Measurements from ENCODE around the gene MAGT1.

Gene MAGT1

DNA sequence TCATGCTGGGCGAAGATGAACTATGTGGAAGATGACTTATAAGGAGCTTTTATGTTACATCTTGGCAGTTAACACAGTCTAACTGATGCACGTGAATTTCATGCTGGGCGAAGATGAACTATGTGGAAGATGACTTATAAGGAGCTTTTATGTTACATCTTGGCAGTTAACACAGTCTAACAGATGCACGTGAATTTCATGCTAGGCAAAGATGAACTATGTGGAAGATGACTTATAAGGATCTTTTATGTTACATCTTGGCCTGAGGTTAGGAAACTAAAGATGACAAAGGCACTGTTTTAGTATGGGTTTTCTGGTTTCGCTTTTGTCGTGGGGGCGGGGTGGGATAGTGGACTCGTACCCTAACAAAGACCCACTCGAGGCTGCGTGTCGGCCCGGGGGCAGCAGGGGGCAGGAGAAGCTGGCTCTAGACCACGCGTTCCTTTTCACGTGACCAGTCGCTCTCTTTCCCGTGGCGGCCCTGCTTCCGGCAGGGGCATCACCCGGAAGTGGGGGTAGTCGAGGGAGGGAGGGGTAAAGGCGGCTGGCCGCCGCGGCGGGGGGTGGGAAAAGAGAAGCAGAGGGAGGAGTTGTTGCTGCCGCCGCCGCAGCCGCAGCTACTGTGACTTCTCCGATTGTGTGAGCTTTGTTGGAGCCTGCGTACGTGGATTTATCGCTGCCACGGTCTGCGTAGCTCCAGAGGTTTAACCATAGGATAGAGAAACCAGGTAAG lies 15.0 kb upstream of the MAGT1 start, which contains the start of gene ATP7A:
TSS of gene ATP7A (plus strand) at position 586 of the 733 bp plus-strand sequence. CDS start 60,949 bp downstream, outside the sequence.
- TF ChIP-seq, protein P1, sequence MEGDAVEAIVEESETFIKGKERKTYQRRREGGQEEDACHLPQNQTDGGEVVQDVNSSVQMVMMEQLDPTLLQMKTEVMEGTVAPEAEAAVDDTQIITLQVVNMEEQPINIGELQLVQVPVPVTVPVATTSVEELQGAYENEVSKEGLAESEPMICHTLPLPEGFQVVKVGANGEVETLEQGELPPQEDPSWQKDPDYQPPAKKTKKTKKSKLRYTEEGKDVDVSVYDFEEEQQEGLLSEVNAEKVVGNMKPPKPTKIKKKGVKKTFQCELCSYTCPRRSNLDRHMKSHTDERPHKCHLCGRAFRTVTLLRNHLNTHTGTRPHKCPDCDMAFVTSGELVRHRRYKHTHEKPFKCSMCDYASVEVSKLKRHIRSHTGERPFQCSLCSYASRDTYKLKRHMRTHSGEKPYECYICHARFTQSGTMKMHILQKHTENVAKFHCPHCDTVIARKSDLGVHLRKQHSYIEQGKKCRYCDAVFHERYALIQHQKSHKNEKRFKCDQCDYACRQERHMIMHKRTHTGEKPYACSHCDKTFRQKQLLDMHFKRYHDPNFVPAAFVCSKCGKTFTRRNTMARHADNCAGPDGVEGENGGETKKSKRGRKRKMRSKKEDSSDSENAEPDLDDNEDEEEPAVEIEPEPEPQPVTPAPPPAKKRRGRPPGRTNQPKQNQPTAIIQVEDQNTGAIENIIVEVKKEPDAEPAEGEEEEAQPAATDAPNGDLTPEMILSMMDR (IDR thresholded peaks at IDR 0.05; ENCODE audit: insufficient read depth, low read length, missing control alignments): peak; percentile 66
- ChIA-PET CTCF (interaction anchor here (1.1 to 2.9 kb wide), 4 partner anchors 9 to 192 kb away, joined by 3 to 10 read pairs (median 9); partner anchors contain the start of gene COX7B), POLR2A (interaction anchor here (0.6 to 0.8 kb wide), 3 partner anchors 10 to 194 kb away, joined by 3 to 4 read pairs (median 3); partner anchors contain the start of gene COX7B)

DNA sequence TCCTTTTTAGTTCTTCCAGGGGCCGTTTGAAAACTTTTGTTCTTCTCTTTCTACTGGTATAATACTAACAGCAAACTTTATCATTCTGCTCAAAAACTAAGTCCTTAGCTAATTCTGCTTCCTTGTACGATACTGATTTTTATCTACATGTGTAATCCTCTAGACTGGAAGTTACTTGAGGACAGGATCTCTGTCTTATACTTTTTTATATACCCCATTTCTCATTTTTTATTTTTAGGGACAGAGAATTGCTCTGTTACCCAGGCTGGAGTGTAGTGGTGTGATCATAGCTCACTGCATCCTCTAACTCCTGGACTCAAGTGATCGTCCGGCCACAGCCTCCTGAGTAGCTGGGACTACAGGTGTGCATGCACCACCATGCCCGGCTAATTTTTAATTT lies 6.3 kb upstream of the MAGT1 start:
- ChIA-PET CTCF (interaction anchor here (2.7 kb wide), 1 partner anchor 9 kb away, joined by 10 read pairs; the partner anchor contains the start of gene ATP7A), POLR2A (no interaction called here)
- H3K4me3 ChIP-seq (ENCODE audit: low read depth, low read length): no peak overlapping the region
- TF ChIP-seq, protein P1 (IDR thresholded peaks at IDR 0.05; ENCODE audit: insufficient read depth, low read length, missing control alignments): no peak
- DNase-seq (ENCODE audit: low read depth, low spot score): no peak

More for the DNA sequence above, 15.0 kb upstream of the MAGT1 start, which contains the start of gene ATP7A:
- peak within 1 kb of the TSS; percentile 70 for H3K4me3 ChIP-seq (ENCODE audit: low read depth, low read length)
- peak; percentile 34 for DNase-seq (ENCODE audit: low read depth, low spot score)

DNA sequence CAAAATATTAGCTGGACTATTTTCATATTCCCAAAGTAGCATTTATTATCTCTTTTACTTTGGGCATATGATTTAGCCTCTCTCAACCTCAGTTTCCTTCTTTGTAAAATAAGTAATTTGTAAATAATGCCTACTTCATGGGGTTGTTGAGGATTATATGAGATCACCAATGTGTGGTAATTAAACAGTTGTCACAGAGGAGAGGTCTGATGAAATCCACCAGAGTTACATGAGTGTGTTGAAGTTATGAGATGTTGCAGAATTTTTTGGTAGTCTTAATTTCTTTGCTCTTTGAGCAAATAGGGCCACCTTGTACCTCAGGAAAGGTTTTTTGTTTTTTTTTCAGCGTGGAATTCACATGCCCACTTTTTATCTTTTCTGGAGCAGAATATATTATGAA lies 5.5 kb upstream of the MAGT1 start:
- CTCF ChIA-PET: interaction anchor here (2.0 to 2.7 kb wide), 3 partner anchors 9 to 128 kb away, joined by 7 to 10 read pairs (median 9); partner anchors contain the start of gene ATP7A
- POLR2A ChIA-PET: interaction anchor here (1.0 kb wide), 1 partner anchor 10 kb away, joined by 3 read pairs; the partner anchor contains the start of gene ATP7A
- no peak for DNase-seq (ENCODE audit: low read depth, low spot score)

DNA sequence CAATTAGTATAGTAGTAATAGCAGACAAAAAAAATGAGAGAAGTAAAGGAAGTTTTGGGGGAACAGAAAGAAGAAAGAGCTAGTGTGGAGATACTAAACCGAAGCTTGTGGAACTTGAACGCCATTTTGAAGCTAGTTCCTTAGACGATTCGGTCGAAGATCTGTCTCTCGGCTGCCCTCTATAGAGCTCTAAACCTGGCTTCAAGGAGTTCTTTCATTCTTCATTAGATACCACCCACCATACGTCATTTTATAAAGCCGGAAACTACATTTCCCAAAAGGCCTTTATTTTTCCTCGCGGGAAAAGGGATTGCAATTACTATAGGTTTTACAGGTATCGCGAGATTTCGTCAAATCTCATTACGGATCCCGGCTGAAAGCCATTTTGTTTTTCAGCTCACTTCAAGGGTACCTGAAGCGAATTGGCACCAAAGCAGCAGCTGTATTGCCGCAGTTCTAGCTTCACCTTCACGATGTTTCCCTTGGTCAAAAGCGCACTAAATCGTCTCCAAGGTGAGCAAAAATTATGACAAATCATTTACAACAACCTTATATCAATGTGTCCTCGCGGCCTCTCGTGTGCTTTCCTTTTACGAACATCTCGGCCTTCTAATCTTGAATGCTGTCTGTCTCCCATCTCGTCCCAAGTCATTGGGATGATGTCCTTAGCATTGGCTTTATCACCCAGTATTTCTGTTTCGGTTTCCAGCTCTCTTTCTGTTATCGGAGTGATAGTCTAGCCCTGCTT lies 4.0 kb upstream of the MAGT1 start, which contains the start of gene COX7B:
TSS of gene COX7B (plus strand) at position 388 of the 748 bp plus-strand sequence. CDS start at position 474, 86 bp downstream.
- peak within 1 kb of the TSS; percentile 68 for H3K4me3 ChIP-seq (ENCODE audit: low read depth, low read length)
- TF ChIP-seq, protein P1 (IDR thresholded peaks at IDR 0.05; ENCODE audit: insufficient read depth, low read length, missing control alignments): peak; percentile 44
- CTCF ChIA-PET: interaction anchor here (0.9 to 2.7 kb wide), 12 partner anchors 9 to 1621 kb away, joined by 3 to 10 read pairs (median 4); partner anchors contain the start of gene ATP7A
- POLR2A ChIA-PET: interaction anchor here (0.9 to 1.2 kb wide), 3 partner anchors 10 to 166 kb away, joined by 3 to 5 read pairs (median 4); partner anchors contain the start of gene ATP7A
- peak; percentile 84 for DNase-seq (ENCODE audit: low read depth, low spot score)

More for the DNA sequence above, 5.5 kb upstream of the MAGT1 start:
- TF ChIP-seq, protein P1 (IDR thresholded peaks at IDR 0.05; ENCODE audit: insufficient read depth, low read length, missing control alignments): no peak
- H3K4me3 ChIP-seq (ENCODE audit: low read depth, low read length): peak overlapping the region; percentile 68

DNA sequence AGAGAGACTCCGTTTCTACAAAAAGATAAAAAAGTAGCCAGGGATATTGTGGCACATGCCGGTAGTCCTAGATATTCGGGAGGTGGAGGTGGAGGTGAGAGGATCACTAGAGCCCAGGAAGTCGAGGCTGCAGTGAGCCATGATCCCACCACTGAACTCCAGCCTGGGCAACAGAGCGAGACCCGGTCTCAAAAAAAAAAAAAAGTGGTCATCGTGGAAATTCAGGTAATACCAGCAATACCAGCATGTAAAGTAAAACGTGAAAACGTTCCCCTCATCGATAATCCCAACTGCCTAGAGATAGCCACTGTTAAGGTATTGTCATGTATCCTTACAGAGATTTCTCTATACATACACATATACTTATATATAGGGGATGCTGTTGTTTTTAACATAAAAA lies 1.5 kb downstream of the MAGT1 start:
- CTCF ChIA-PET: no interaction called here

More for the DNA sequence above, 1.5 kb downstream of the MAGT1 start:
- TF ChIP-seq, protein P1 (IDR thresholded peaks at IDR 0.05; ENCODE audit: insufficient read depth, low read length, missing control alignments): no peak
- POLR2A ChIA-PET: interaction anchor here (0.7 kb wide), 1 partner anchor 97 kb away, joined by 3 read pairs; no protein-coding TSS in a partner anchor
- DNase-seq (ENCODE audit: low read depth, low spot score): no peak
- no peak overlapping the region for H3K4me3 ChIP-seq (ENCODE audit: low read depth, low read length)

Measured in AG04449 (cell line).